Nephron (organoid): ENCODE measurements around the gene EPHB3.

ENCODE experiments used
- H3K27ac Mint-ChIP-seq, 3 experiments: 2 replicates each; pipeline ENCODE4 v1.8.0; 2020; ENCODE audit warnings: mixed read lengths in 3 of 3, mild to moderate bottlenecking in 2 of 3, moderate library complexity in 1 of 3
- H3K27me3 Mint-ChIP-seq: 2 replicates; pipeline ENCODE4 v1.8.0; 2021; ENCODE audit warnings: low read depth, mild to moderate bottlenecking, moderate library complexity, mixed read lengths
- H3K36me3 Mint-ChIP-seq: 2 replicates; pipeline ENCODE4 v1.8.0; 2020; ENCODE audit warnings: low read depth, mixed read lengths
- H3K4me1 Mint-ChIP-seq: 2 replicates; pipeline ENCODE4 v1.8.0; 2020; ENCODE audit warnings: mixed read lengths
- H3K4me3 Mint-ChIP-seq, 3 experiments: 2 replicates each; pipeline ENCODE4 v1.8.0; 2020; ENCODE audit warnings: mild to moderate bottlenecking in 3 of 3, mixed read lengths in 3 of 3, moderate library complexity in 2 of 3
- H3K9me3 Mint-ChIP-seq: 2 replicates; pipeline ENCODE4 v1.8.0; 2020; ENCODE audit warnings: mixed read lengths
- CTCF ChIP-seq, 3 experiments: fragments of 200-600 bp; sonication (generic); IDR thresholded peaks; one replicate each; pipeline ENCODE4 v1.5.0; 2021; ENCODE audit warnings: antibody characterized with exemption in 3 of 3; ENCODE audit not compliant: unreplicated experiment in 3 of 3

EPHB3 gene

GRCh38 chr3:184564685-184565385 lies 3.2 kb downstream of the EPHB3 start:
- Mint-ChIP-seq H3K27ac (peak overlapping the region; percentile 69 to 90 (median 80)), H3K4me1 (peaks cover 68% of the 10 kb centered on the region), H3K4me3 (peak overlapping the region; percentile 95 to 96 (median 96)), H3K9me3 (no peaks in the 10 kb centered on the region), H3K27me3 (peaks cover 12% of the 10 kb centered on the region), H3K36me3 (no peaks in the 10 kb centered on the region)
- TF ChIP-seq CTCF (IDR thresholded peaks at IDR 0.05; ENCODE audit: unreplicated experiment in 3 of 3), result no peak

- H3K4me3 Mint-ChIP-seq, result peak overlapping the region; percentile 95 to 96 (median 96)
- peaks cover 10% of the 10 kb centered on the region for H3K27me3 Mint-ChIP-seq
- no peaks in the 10 kb centered on the region for H3K36me3 Mint-ChIP-seq
- peaks cover 73% of the 10 kb centered on the region for H3K4me1 Mint-ChIP-seq
- no peaks in the 10 kb centered on the region for H3K9me3 Mint-ChIP-seq
- TF ChIP-seq CTCF (IDR thresholded peaks at IDR 0.05; ENCODE audit: unreplicated experiment in 3 of 3), result no peak
- peak overlapping the region; percentile 69 to 90 (median 80) for H3K27ac Mint-ChIP-seq
Measured at GRCh38 chr3:184565421-184566211, 4.0 kb downstream of the EPHB3 start.

GRCh38 chr3:184566441-184567414 lies 5.1 kb downstream of the EPHB3 start:
- Mint-ChIP-seq H3K4me3 (peak overlapping the region; percentile 58 to 81 (median 78)), H3K36me3 (peaks cover 1% of the 10 kb centered on the region), H3K27me3 (peaks cover 4% of the 10 kb centered on the region), H3K9me3 (no peaks in the 10 kb centered on the region), H3K27ac (peak overlapping the region; percentile 90 to 94 (median 93)), H3K4me1 (peaks cover 74% of the 10 kb centered on the region)
- no peak for TF ChIP-seq CTCF (IDR thresholded peaks at IDR 0.05; ENCODE audit: unreplicated experiment in 3 of 3)

- Mint-ChIP-seq H3K27ac (peak overlapping the region; percentile 90 to 94 (median 93)), H3K4me1 (peaks cover 82% of the 10 kb centered on the region), H3K4me3 (peak overlapping the region; percentile 77 to 83 (median 81)), H3K27me3 (peaks cover 4% of the 10 kb centered on the region), H3K36me3 (peaks cover 13% of the 10 kb centered on the region), H3K9me3 (no peaks in the 10 kb centered on the region)
- no peak for TF ChIP-seq CTCF (IDR thresholded peaks at IDR 0.05; ENCODE audit: unreplicated experiment in 3 of 3)
Measured at GRCh38 chr3:184567946-184568559, 6.5 kb downstream of the EPHB3 start.

GRCh38 chr3:184568560-184568923 lies 7.0 kb downstream of the EPHB3 start:
- Mint-ChIP-seq H3K27me3 (peaks cover 4% of the 10 kb centered on the region), H3K27ac (peak overlapping the region; percentile 90 to 94 (median 93)), H3K36me3 (peaks cover 17% of the 10 kb centered on the region), H3K4me3 (peak overlapping the region; percentile 77 to 83 (median 81)), H3K9me3 (no peaks in the 10 kb centered on the region), H3K4me1 (peaks cover 81% of the 10 kb centered on the region)
- no peak for TF ChIP-seq CTCF (IDR thresholded peaks at IDR 0.05; ENCODE audit: unreplicated experiment in 3 of 3)
